HG02943 (cell line): ENCODE measurements around the gene NTMT2.
"Not testable (repeated sequence)": the region's sequence is repeated elsewhere in the genome, so short reads cannot be mapped to it uniquely, and the experiment has no call there.

Source experiments
- ATAC-seq: cut with Tn5 transposase; IDR thresholded peaks from one replicate; pipeline ENCODE4 v1.9.1; 2021; ENCODE audit warnings: mild to moderate bottlenecking, low read depth, moderate library complexity; ENCODE audit not compliant: unreplicated experiment

The NTMT2 gene

GRCh38 chr1:170145770-170146676, at the start of gene NTMT2:
Gene NTMT2 (plus strand): TSS chr1:170145959. CDS start chr1:170146108, 149 bp downstream.
- no peak for ATAC-seq

- ATAC-seq: no peak
Measured at GRCh38 chr1:170095976-170096748, 49.6 kb upstream of the NTMT2 start.

- ATAC-seq: no peak
Measured at GRCh38 chr1:170096806-170097340, 48.9 kb upstream of the NTMT2 start.

- no peak for ATAC-seq
Measured at GRCh38 chr1:170097449-170097948, 48.3 kb upstream of the NTMT2 start.

- not testable (repeated sequence) for ATAC-seq
Measured at GRCh38 chr1:170113140-170113539, 32.6 kb upstream of the NTMT2 start.

GRCh38 chr1:170114906-170115305, 30.9 kb upstream of the NTMT2 start:
- no peak for ATAC-seq

GRCh38 chr1:170122366-170122765, 23.4 kb upstream of the NTMT2 start:
- no peak for ATAC-seq

GRCh38 chr1:170125269-170125668, 20.5 kb upstream of the NTMT2 start:
- no peak for ATAC-seq

GRCh38 chr1:170126696-170127095, 19.1 kb upstream of the NTMT2 start:
- peak; percentile 82 for ATAC-seq

- no peak for ATAC-seq
Measured at GRCh38 chr1:170131450-170131849, 14.3 kb upstream of the NTMT2 start.

GRCh38 chr1:170131984-170132383, 13.8 kb upstream of the NTMT2 start:
- no peak for ATAC-seq

- ATAC-seq: no peak
Measured at GRCh38 chr1:170133766-170134495, 11.8 kb upstream of the NTMT2 start.

- ATAC-seq: no peak
Measured at GRCh38 chr1:170134521-170134920, 11.2 kb upstream of the NTMT2 start.

- ATAC-seq: no peak
Measured at GRCh38 chr1:170140371-170140770, 5.4 kb upstream of the NTMT2 start.

- ATAC-seq: no peak
Measured at GRCh38 chr1:170145061-170145460, 698 bp upstream of the NTMT2 start.

- no peak for ATAC-seq
Measured at GRCh38 chr1:170146720-170147263, 1.0 kb downstream of the NTMT2 start.

GRCh38 chr1:170149241-170149640, 3.5 kb downstream of the NTMT2 start:
- ATAC-seq: no peak

- no peak for ATAC-seq
Measured at GRCh38 chr1:170150016-170150415, 4.3 kb downstream of the NTMT2 start.

- no peak for ATAC-seq
Measured at GRCh38 chr1:170150921-170151320, 5.2 kb downstream of the NTMT2 start.

GRCh38 chr1:170153417-170153816, 7.7 kb downstream of the NTMT2 start:
- ATAC-seq: no peak
